Neuronal stem cell (in vitro differentiated cells): ENCODE data around the gene HOXD3.
A peak's percentile ranks its signal among the peaks of the same experiment; 100 is the strongest.

Experiments
- DNase-seq: peaks from one replicate; pipeline ENCODE4 v3.0.0-alpha.2; 2013; ENCODE audit warnings: low spot score
- H2AFZ ChIP-seq: one replicate; pipeline ENCODE4 v1.6.1; 2013; ENCODE audit warnings: mild to moderate bottlenecking, low read length, inconsistent platforms
- H2AK5ac ChIP-seq: 2 replicates; pipeline ENCODE4 v1.6.1; 2013; ENCODE audit warnings: low read depth, mild to moderate bottlenecking, inconsistent platforms, low read length, moderate library complexity, mixed read lengths
- H2BK120ac ChIP-seq: 2 replicates; pipeline ENCODE4 v1.6.1; 2013; ENCODE audit warnings: low read depth, mild to moderate bottlenecking, inconsistent platforms, low read length, moderate library complexity, mixed read lengths
- H2BK12ac ChIP-seq: one replicate; pipeline ENCODE4 v1.6.1; 2013; ENCODE audit warnings: low read length, inconsistent platforms
- H2BK15ac ChIP-seq: 2 replicates; pipeline ENCODE4 v1.6.1; 2013; ENCODE audit warnings: mild to moderate bottlenecking, low read length, inconsistent platforms, mixed read lengths
- H2BK5ac ChIP-seq: one replicate; pipeline ENCODE4 v1.6.1; 2013; ENCODE audit warnings: inconsistent platforms, mild to moderate bottlenecking, low read length, moderate library complexity
- H3K14ac ChIP-seq: one replicate; pipeline ENCODE4 v1.6.1; 2013; ENCODE audit warnings: low read length, inconsistent platforms
- H3K18ac ChIP-seq: 2 replicates; pipeline ENCODE4 v1.6.1; 2013; ENCODE audit warnings: low read length, inconsistent platforms
- H3K23ac ChIP-seq: 2 replicates; pipeline ENCODE4 v1.6.1; 2013; ENCODE audit warnings: low read depth, mild to moderate bottlenecking, mixed read lengths, low read length, inconsistent platforms; ENCODE audit not compliant: poor library complexity
- H3K27ac ChIP-seq: replicated peaks from 3 replicates; pipeline ENCODE4 v1.5.1; 2013; ENCODE audit warnings: low read length, inconsistent platforms
- H3K27me3 ChIP-seq, 3 experiments: 2 replicates each; pipeline ENCODE4 v1.6.1; 2013; ENCODE audit warnings: low read length in 3 of 3, mild to moderate bottlenecking in 2 of 3, inconsistent platforms in 1 of 3, low read depth in 1 of 3, mixed read lengths in 1 of 3, moderate library complexity in 1 of 3; ENCODE audit not compliant: control insufficient read depth in 3 of 3, insufficient read depth in 3 of 3
- H3K36me3 ChIP-seq, 2 donors: replicated peaks in 1 of 2; 2 replicates each; pipeline ENCODE4 v1.6.1; 2013; ENCODE audit warnings: low read length in 2 of 2; ENCODE audit not compliant: control insufficient read depth in 2 of 2, insufficient read depth in 2 of 2
- H3K4ac ChIP-seq: 2 replicates; pipeline ENCODE4 v1.6.1; 2013; ENCODE audit warnings: inconsistent platforms, mild to moderate bottlenecking, low read length, moderate library complexity
- H3K4me1 ChIP-seq, 2 donors: 1 replicate in 1 of 2; 2 replicates in 1 of 2; pipeline ENCODE4 v1.6.1; 2013; ENCODE audit warnings: low read length in 2 of 2, low read depth in 1 of 2; ENCODE audit not compliant: control insufficient read depth in 2 of 2, insufficient read depth in 1 of 2
- H3K4me2 ChIP-seq: one replicate; pipeline ENCODE4 v1.6.1; 2013; ENCODE audit warnings: mild to moderate bottlenecking, low read length, inconsistent platforms; ENCODE audit not compliant: insufficient read depth, poor library complexity, severe bottlenecking
- H3K4me3 ChIP-seq, 2 donors: 2 replicates each; pipeline ENCODE4 v1.5.1; 2013; ENCODE audit warnings: low read length in 2 of 2, mild to moderate bottlenecking in 2 of 2, inconsistent platforms in 1 of 2, moderate library complexity in 1 of 2
- H3K79me1 ChIP-seq: one replicate; pipeline ENCODE4 v1.6.1; 2013; ENCODE audit warnings: low read depth, mild to moderate bottlenecking, inconsistent platforms, low read length, moderate library complexity
- H3K9ac ChIP-seq: one replicate; pipeline ENCODE4 v1.6.1; 2013; ENCODE audit warnings: mild to moderate bottlenecking, low read depth, low read length, inconsistent platforms; ENCODE audit not compliant: poor library complexity
- H3K9me3 ChIP-seq, 2 donors: replicated peaks in 1 of 2; 2 replicates each; pipeline versions ENCODE3 to v1.6.1; 2013; ENCODE audit warnings: low read length in 2 of 2, mild to moderate bottlenecking in 2 of 2, inconsistent platforms in 1 of 2, low read depth in 1 of 2, mixed read lengths in 1 of 2, moderate library complexity in 1 of 2; ENCODE audit not compliant: control insufficient read depth in 2 of 2, insufficient read depth in 1 of 2
- H4K8ac ChIP-seq: one replicate; pipeline ENCODE4 v1.6.1; 2013; ENCODE audit warnings: low read depth, mild to moderate bottlenecking, inconsistent platforms, low read length, moderate library complexity
- H4K91ac ChIP-seq: one replicate; pipeline ENCODE4 v1.6.1; 2013; ENCODE audit warnings: low read length, low read depth, mild to moderate bottlenecking, inconsistent platforms; ENCODE audit not compliant: poor library complexity
- WGBS, 2 donors: extraction: QIAGEN DNeasy Blood & Tissue Kit; methylation state at CpG; one replicate each; pipeline ENCODE4 v1.1.7; 2013; ENCODE audit warnings: missing lambda C conversion rate in 2 of 2, mixed read lengths in 1 of 2; ENCODE audit not compliant: insufficient read length in 2 of 2, insufficient replicate concordance in 1 of 2; ENCODE audit errors: extremely low coverage in 2 of 2; 5-methylcytosine and 5-hydroxymethylcytosine counted together

Gene HOXD3

GRCh38 chr2:176146645-176147044, 10.5 kb upstream of the HOXD3 start:
- Histone ChIP-seq H2AK5ac (no peak overlapping the region), H2BK12ac (no peak overlapping the region), H3K36me3 (no peaks in the 10 kb centered on the region), H3K14ac (no peak overlapping the region), H4K8ac (no peak overlapping the region), H2BK5ac (no peak overlapping the region), H2AFZ (no peak overlapping the region), H3K9me3 (peaks cover 0 to 9% of the 10 kb centered on the region in 2 donors), H3K23ac (no peak overlapping the region), H3K9ac (no peak overlapping the region), H3K4ac (no peak overlapping the region), H3K27ac (no peak overlapping the region), H3K4me1 (no peaks in the 10 kb centered on the region), H2BK15ac (no peak overlapping the region), H3K27me3 (peaks cover 43 to 97% (median 93%) of the 10 kb centered on the region in 3 experiments), H3K79me1 (no peaks in the 10 kb centered on the region), H3K18ac (no peak overlapping the region), H3K4me3 (no peak overlapping the region), H2BK120ac (no peak overlapping the region), H3K4me2 (no peak overlapping the region), H4K91ac (no peak overlapping the region)
- DNase-seq, result no peak

- Histone ChIP-seq H2AFZ (peak overlapping the region; percentile 35), H3K9me3 (peaks cover 0 to 9% of the 10 kb centered on the region in 2 donors), H2AK5ac (no peak overlapping the region), H3K36me3 (no peaks in the 10 kb centered on the region), H2BK15ac (no peak overlapping the region), H3K27ac (no peak overlapping the region), H4K91ac (no peak overlapping the region), H3K4me3 (no peak overlapping the region), H4K8ac (no peak overlapping the region), H2BK12ac (no peak overlapping the region), H3K23ac (no peak overlapping the region), H3K79me1 (no peaks in the 10 kb centered on the region), H2BK120ac (no peak overlapping the region), H3K18ac (peak overlapping the region; percentile 13), H3K4me2 (no peak overlapping the region), H3K27me3 (peaks cover 48 to 97% (median 94%) of the 10 kb centered on the region in 3 experiments), H2BK5ac (no peak overlapping the region), H3K14ac (no peak overlapping the region), H3K4me1 (no peaks in the 10 kb centered on the region), H3K4ac (no peak overlapping the region), H3K9ac (no peak overlapping the region)
- no peak for DNase-seq
- no CpG with 5 or more reads among the region's 32 CpGs for WGBS, 2 donors
Observed at GRCh38 chr2:176147210-176147799, 9.8 kb upstream of the HOXD3 start.

- WGBS, 2 donors, result no CpG with 5 or more reads among the region's 31 CpGs
- H3K4me3 ChIP-seq, result no peak overlapping the region
Observed at GRCh38 chr2:176147800-176148496, 9.2 kb upstream of the HOXD3 start.

DNA sequence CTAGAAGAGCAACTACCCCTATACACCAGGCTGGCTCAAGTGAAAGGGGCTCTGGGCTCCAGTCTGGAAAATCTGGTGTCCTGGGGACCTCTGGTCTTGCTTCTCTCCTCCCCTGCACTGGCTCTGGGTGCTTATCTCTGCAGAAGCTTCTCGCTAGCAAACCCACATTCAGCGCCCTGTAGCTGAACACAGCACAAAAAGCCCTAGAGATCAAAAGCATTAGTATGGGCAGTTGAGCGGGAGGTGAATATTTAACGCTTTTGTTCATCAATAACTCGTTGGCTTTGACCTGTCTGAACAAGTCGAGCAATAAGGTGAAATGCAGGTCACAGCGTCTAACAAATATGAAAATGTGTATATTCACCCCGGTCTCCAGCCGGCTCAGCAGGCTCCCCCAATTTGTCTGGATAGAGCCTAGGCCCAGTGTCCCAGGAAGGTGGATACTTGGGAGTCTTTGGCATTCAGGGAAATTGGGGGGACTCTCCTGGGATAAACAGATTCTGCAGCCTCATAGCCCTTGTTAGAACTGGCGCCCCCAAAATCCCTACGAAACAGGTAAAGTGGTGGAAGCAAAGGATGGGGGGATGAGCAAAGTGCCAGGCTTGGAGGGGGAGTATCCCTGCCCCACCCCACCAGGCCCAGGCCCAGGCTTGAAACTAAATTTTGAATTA, 8.2 kb upstream of the HOXD3 start:
- H2BK5ac ChIP-seq, result no peak overlapping the region
- no peak for DNase-seq
- no peak overlapping the region for H3K23ac ChIP-seq
- H3K18ac ChIP-seq, result no peak overlapping the region
- H3K14ac ChIP-seq, result peak overlapping the region; percentile 50
- peaks cover 58 to 97% (median 95%) of the 10 kb centered on the region in 3 experiments for H3K27me3 ChIP-seq
- H2AFZ ChIP-seq, result no peak overlapping the region
- no peak overlapping the region for H2BK15ac ChIP-seq
- no peak overlapping the region for H3K4me3 ChIP-seq
- no peak overlapping the region for H3K4ac ChIP-seq
- H3K4me2 ChIP-seq, result no peak overlapping the region
- WGBS, 2 donors, result no CpG with 5 or more reads among the region's 11 CpGs
- no peak overlapping the region for H2BK120ac ChIP-seq
- peaks cover 0 to 9% of the 10 kb centered on the region in 2 donors for H3K9me3 ChIP-seq
- no peak overlapping the region for H3K9ac ChIP-seq
- no peak overlapping the region for H4K91ac ChIP-seq
- H3K27ac ChIP-seq, result no peak overlapping the region
- H2BK12ac ChIP-seq, result no peak overlapping the region
- H3K79me1 ChIP-seq, result no peaks in the 10 kb centered on the region
- H3K4me1 ChIP-seq, result no peaks in the 10 kb centered on the region
- H2AK5ac ChIP-seq, result no peak overlapping the region
- H3K36me3 ChIP-seq, result no peaks in the 10 kb centered on the region
- H4K8ac ChIP-seq, result no peak overlapping the region

More at GRCh38 chr2:176147800-176148496, 9.2 kb upstream of the HOXD3 start:
- Histone ChIP-seq H4K91ac (no peak overlapping the region), H2BK120ac (no peak overlapping the region), H3K27me3 (peaks cover 54 to 97% (median 95%) of the 10 kb centered on the region in 3 experiments), H3K4ac (no peak overlapping the region), H2BK15ac (no peak overlapping the region), H3K9me3 (peaks cover 0 to 9% of the 10 kb centered on the region in 2 donors), H3K9ac (no peak overlapping the region), H2BK5ac (peak overlapping the region; percentile 13), H2BK12ac (no peak overlapping the region), H3K14ac (no peak overlapping the region), H3K36me3 (no peaks in the 10 kb centered on the region), H2AK5ac (no peak overlapping the region), H3K4me2 (no peak overlapping the region), H3K18ac (no peak overlapping the region), H3K23ac (no peak overlapping the region), H4K8ac (no peak overlapping the region), H3K27ac (no peak overlapping the region), H2AFZ (no peak overlapping the region), H3K79me1 (no peaks in the 10 kb centered on the region), H3K4me1 (no peaks in the 10 kb centered on the region)
- no peak for DNase-seq
